Calu3 (cell line): ENCODE measurements around the gene STING1. TPM values are rescaled to one million over a fixed set of nuclear protein-coding genes. Genes with fewer than 3 reads are reported as not detected.
"Not testable (repeated sequence)": the region's sequence is repeated elsewhere in the genome, so short reads cannot be mapped to it uniquely, and the experiment has no call there.

Source experiments
- Bru-seq: library from RNA; stranded (reverse); fragments of 400-500 nt; gene quantifications from one replicate; lab custom pipeline; 2021; lab: Mats Ljungman, UMichigan
- BruChase-seq, 2 experiments: library from RNA; stranded (reverse); fragments of 400-500 nt; gene quantifications; one replicate each; lab custom pipeline; 2021; lab: Mats Ljungman, UMichigan
- BruUV-seq: library from RNA; stranded (reverse); fragments of 400-500 nt; replicated peaks from 2 replicates; lab custom pipeline; 2021; lab: Mats Ljungman, UMichigan
- CTCF ChIA-PET: fragments of 300-600 bp; sonication (Branson Sonifier 250); formaldehyde crosslinking; loops from one replicate; lab custom pipeline; 2022; ENCODE audit warnings: antibody characterized with exemption; lab: Charles Lee
- DNase-seq: peaks from one replicate; pipeline ENCODE4 v3.0.0; 2022
- H3K27ac Mint-ChIP-seq: one replicate; pipeline ENCODE4 v1.8.0; 2022; ENCODE audit warnings: mixed read lengths; ENCODE audit not compliant: unreplicated experiment
- H3K27me3 Mint-ChIP-seq: one replicate; pipeline ENCODE4 v1.8.0; 2022; ENCODE audit warnings: mixed read lengths; ENCODE audit not compliant: unreplicated experiment
- H3K36me3 Mint-ChIP-seq: one replicate; pipeline ENCODE4 v1.8.0; 2022; ENCODE audit warnings: mild to moderate bottlenecking, moderate library complexity, mixed read lengths; ENCODE audit not compliant: insufficient read depth, unreplicated experiment
- H3K4me1 Mint-ChIP-seq: one replicate; pipeline ENCODE4 v1.8.0; 2022; ENCODE audit warnings: mild to moderate bottlenecking, low read depth, mixed read lengths; ENCODE audit not compliant: unreplicated experiment
- H3K4me3 Mint-ChIP-seq: one replicate; pipeline ENCODE4 v1.8.0; 2022; ENCODE audit warnings: mild to moderate bottlenecking, low read depth, moderate library complexity, mixed read lengths; ENCODE audit not compliant: unreplicated experiment
- H3K9me3 Mint-ChIP-seq: one replicate; pipeline ENCODE4 v1.8.0; 2022; ENCODE audit warnings: low read depth, mixed read lengths; ENCODE audit not compliant: unreplicated experiment
- intact Hi-C: fragments of 100-400 bp; cut with micrococcal nuclease; formaldehyde crosslinking; loops from one replicate; pipeline ENCODE4 v1.10.0; 2022; ENCODE audit not compliant: unreplicated experiment
- long read RNA-seq: library from polyadenylated mRNA; stranded (forward); transcript quantifications from one replicate; pipeline ENCODE4 v2.0.0, GENCODE V29; 2022
- total RNA-seq: library from RNA; stranded (reverse); gene quantifications from 2 replicates; pipeline ENCODE4 v1.2.3, GENCODE V29; 2022
- TF ChIP-seq, protein P1 (sequence below): fragments of 200-600 bp; IDR thresholded peaks from one replicate; pipeline ENCODE4 v1.8.0; 2022; ENCODE audit warnings: antibody characterized with exemption; ENCODE audit not compliant: unreplicated experiment

The STING1 gene
- 34.1 and 79.6 TPM in 2 replicates for total RNA-seq
- Bru-seq, nascent RNA, result percentile 69 among the genes with signal in this experiment
- BruChase-seq, experiment 1, labeled RNA remaining after a 6-hour chase, result percentile 77 among the genes with signal in this experiment
- percentile 62 among the genes with signal in this experiment for BruChase-seq, experiment 2, labeled RNA remaining after a 2-hour chase
- long read RNA-seq, transcript TMEM173-201 (8 exons, 1,771 nt), result major isoform, 32 of 75 reads
- long read RNA-seq, partial matches to known transcripts, result 22 of 75 reads
- long read RNA-seq, other reads (novel, unspliced or antisense), result 20 of 75 reads

DNA sequence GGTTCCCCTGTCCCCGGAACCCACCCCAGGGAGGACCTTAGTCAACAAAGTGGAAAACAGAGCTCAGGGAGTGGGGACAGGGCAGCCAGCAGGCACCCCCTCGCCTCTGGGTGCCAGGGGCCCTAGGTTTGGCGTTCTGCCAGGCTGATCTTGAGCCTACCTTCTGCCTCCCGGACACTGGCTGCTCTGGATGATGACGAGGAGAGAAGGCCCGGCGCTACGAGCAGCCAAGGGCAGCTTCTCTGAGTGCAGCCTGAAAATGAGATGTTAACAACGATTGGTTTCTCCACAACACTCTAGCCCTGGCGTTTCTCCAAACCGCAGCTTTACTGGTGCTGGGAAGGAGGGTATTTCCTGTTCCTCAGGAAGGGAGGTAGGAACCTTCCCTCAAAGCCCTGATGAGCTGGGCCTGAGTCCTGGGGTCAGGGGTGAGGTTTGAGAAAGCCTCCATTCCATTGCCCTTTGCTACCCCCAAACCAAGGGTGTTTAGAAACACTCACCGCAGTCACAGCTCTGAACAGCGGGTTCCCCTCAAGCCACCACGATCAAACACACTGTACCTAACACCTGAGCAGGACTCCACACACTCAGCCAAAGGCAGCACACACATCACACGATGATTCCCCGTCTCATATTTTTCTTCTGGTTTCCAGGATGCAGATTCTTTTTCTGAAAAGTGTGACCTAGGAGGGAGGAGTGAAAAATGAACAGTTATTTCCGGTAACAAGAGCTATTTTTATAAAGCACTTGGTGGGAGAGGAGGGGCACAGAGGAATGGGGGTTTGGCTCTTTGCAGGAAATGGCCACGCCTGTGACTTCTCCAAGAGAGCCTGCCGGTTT, at the start of gene STING1:
TSS of gene STING1 (minus strand) at position 709 of the 840 bp plus-strand sequence. CDS start 1,054 bp downstream, outside the sequence.
- Mint-ChIP-seq H3K36me3 (peaks cover 13% of the 10 kb centered on the region), H3K27me3 (no peaks in the 10 kb centered on the region), H3K4me1 (peaks cover 17% of the 10 kb centered on the region), H3K4me3 (peak within 1 kb of the TSS; percentile 54), H3K9me3 (no peaks in the 10 kb centered on the region), H3K27ac (peak within 1 kb of the TSS; percentile 89)
- TF ChIP-seq, protein P1, sequence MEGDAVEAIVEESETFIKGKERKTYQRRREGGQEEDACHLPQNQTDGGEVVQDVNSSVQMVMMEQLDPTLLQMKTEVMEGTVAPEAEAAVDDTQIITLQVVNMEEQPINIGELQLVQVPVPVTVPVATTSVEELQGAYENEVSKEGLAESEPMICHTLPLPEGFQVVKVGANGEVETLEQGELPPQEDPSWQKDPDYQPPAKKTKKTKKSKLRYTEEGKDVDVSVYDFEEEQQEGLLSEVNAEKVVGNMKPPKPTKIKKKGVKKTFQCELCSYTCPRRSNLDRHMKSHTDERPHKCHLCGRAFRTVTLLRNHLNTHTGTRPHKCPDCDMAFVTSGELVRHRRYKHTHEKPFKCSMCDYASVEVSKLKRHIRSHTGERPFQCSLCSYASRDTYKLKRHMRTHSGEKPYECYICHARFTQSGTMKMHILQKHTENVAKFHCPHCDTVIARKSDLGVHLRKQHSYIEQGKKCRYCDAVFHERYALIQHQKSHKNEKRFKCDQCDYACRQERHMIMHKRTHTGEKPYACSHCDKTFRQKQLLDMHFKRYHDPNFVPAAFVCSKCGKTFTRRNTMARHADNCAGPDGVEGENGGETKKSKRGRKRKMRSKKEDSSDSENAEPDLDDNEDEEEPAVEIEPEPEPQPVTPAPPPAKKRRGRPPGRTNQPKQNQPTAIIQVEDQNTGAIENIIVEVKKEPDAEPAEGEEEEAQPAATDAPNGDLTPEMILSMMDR, result no peak
- intact Hi-C loops, result no loop called here
- peak; percentile 89 for DNase-seq
- CTCF ChIA-PET, result interaction anchor here (0.5 to 2.0 kb wide), 9 partner anchors 11 to 163 kb away, joined by 3 to 15 read pairs (median 6); partner anchors contain the start of genes DNAJC18 and ECSCR
- BruUV-seq, result TSS peak; percentile 74

DNA sequence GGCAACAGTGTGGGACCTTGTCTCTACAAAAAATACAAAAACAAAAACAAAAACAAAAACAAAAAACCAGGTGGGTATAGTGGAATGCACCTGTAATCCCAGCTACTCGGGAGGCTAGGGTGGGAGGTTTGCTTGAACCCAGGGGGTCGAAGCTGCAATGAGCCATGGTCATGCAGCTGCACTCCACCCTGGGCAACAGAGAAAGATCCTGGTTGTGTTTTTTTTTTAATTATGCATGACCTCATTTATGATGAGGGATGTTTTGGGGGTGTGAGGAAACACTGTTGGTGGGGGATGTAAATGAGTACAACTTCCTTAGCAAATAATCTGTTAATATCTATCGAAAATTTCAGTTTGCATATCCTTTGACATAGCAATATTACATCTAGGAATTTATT, 49.2 kb upstream of the STING1 start:
- no peak overlapping the region for H3K4me3 Mint-ChIP-seq
- intact Hi-C loops, result no loop called here
- CTCF ChIA-PET, result no interaction called here
- H3K36me3 Mint-ChIP-seq, result no peaks in the 10 kb centered on the region
- DNase-seq, result no peak
- TF ChIP-seq, protein P1, result no peak
- no peaks in the 10 kb centered on the region for H3K27me3 Mint-ChIP-seq
- peaks cover 3% of the 10 kb centered on the region for H3K4me1 Mint-ChIP-seq
- no peak overlapping the region for H3K27ac Mint-ChIP-seq
- no TSS peak for BruUV-seq
- H3K9me3 Mint-ChIP-seq, result peaks cover 5% of the 10 kb centered on the region

DNA sequence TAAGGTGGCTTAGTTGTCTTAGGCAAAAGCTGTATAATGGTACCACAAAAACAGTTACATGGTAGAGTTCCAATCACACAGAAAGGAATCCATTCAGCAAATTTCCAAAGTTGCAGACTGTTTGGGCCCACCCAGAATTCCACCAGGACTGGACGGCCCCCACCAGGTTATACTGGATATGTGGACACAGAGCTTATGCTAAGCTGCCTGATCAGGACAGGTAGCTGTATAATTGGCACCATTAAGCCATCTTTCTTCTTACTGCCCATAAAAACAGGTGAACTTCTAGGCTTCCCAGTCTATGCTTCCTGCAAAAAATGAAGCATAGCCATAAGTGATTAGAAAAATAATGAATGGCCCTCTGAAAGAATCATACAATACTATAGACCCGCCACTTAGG, 47.5 kb upstream of the STING1 start:
- not testable (repeated sequence) for H3K27ac Mint-ChIP-seq, H3K27me3 Mint-ChIP-seq

DNA sequence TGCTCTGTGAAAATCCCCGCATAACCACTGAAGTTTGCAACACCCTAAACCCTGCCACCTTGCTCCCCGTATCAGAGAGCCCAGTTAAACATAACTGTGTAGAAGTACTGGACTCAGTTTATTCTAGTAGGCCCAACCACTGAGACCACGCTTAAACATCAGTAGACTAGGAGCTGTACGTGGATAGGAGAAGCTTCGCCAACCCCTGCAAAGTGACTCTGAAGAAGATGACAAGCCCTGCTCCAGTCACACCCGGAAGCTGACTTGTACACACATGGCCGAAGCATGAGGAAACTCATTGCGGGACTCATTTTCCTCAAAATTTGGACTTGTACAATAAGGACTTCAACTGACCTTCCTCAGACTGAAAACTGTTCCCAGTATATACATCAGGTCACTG, 46.1 kb upstream of the STING1 start:
- BruUV-seq, DNase-seq, H3K27me3 Mint-ChIP-seq, H3K27ac Mint-ChIP-seq, H3K4me3 Mint-ChIP-seq, H3K36me3 Mint-ChIP-seq, H3K9me3 Mint-ChIP-seq, CTCF ChIA-PET: not testable (repeated sequence)
- intact Hi-C loops, result loop anchor here (5.0 kb wide), 1 partner anchor 34 kb away; the partner anchor contains the start of gene UBE2D2
- peaks cover 22% of the 10 kb centered on the region for H3K4me1 Mint-ChIP-seq

More for the DNA sequence above, 47.5 kb upstream of the STING1 start:
- BruUV-seq, intact Hi-C loops, DNase-seq, CTCF ChIA-PET, H3K36me3 Mint-ChIP-seq, H3K9me3 Mint-ChIP-seq, H3K4me3 Mint-ChIP-seq: not testable (repeated sequence)
- peaks cover 20% of the 10 kb centered on the region for H3K4me1 Mint-ChIP-seq

DNA sequence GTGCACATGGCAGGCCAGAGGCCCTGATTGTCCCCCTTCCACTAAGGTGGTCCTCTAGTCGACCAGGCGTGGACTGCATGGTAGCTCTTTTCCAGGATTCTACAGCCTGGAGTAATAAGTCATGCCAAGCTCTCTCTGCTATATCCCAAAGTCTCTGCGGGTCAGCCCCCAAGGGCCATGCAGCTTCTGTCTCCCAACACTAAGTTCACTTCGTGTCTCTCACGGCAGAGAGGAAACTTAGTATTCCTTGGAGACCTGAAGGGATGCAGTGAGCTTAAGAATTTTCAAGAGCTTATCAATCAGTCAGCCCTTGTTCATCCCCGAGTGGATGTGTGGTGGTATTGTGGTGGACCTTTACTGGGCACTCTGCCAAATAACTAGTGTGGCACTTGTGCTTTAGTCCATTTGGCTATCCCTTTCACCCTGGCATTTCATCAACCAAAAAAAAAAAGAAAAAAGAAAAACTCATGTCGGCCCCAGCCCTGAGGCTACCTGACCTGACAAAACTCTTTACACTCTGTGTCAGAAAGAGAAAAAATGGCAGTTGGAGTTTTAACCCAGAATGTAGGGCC, 45.4 kb upstream of the STING1 start:
- H3K9me3 Mint-ChIP-seq, result not testable (repeated sequence)
- CTCF ChIA-PET, result interaction anchor here (0.6 to 0.7 kb wide), 2 partner anchors 23 to 1214 kb away, joined by 3 to 4 read pairs; no protein-coding TSS in a partner anchor

DNA sequence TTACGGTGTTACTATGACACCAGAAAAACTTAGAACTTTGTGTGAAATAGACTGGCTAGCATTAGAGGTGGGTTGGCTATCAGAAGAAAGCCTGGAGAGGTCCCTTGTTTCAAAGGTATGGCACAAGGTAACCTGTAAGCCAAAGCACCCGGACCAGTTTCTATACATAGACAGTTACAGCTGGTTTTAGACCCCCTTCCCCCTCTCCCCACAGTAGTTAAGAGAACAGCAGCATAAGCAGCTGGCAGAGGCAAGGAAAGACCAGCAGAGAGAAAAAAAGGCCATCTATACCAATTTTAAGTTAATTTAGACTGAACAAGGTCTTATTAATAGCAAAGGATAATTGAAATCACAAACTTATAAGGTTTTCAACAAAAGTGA, 44.5 kb upstream of the STING1 start:
- not testable (repeated sequence) for H3K36me3 Mint-ChIP-seq, DNase-seq, H3K9me3 Mint-ChIP-seq, BruUV-seq, H3K27ac Mint-ChIP-seq, H3K4me3 Mint-ChIP-seq, H3K27me3 Mint-ChIP-seq
- CTCF ChIA-PET, result interaction anchor here (0.5 kb wide), 1 partner anchor 25 kb away, joined by 3 read pairs; no protein-coding TSS in a partner anchor
- intact Hi-C loops, result loop anchor here (5.0 kb wide), 1 partner anchor 35 kb away; the partner anchor contains the start of gene UBE2D2
- peaks cover 22% of the 10 kb centered on the region for H3K4me1 Mint-ChIP-seq

More for the DNA sequence above, 45.4 kb upstream of the STING1 start:
- not testable (repeated sequence) for H3K27me3 Mint-ChIP-seq, H3K27ac Mint-ChIP-seq, DNase-seq, BruUV-seq, H3K4me3 Mint-ChIP-seq, H3K36me3 Mint-ChIP-seq
- intact Hi-C loops, result loop anchor here (5.0 kb wide), 1 partner anchor 34 kb away; the partner anchor contains the start of gene UBE2D2
- H3K4me1 Mint-ChIP-seq, result peaks cover 22% of the 10 kb centered on the region

DNA sequence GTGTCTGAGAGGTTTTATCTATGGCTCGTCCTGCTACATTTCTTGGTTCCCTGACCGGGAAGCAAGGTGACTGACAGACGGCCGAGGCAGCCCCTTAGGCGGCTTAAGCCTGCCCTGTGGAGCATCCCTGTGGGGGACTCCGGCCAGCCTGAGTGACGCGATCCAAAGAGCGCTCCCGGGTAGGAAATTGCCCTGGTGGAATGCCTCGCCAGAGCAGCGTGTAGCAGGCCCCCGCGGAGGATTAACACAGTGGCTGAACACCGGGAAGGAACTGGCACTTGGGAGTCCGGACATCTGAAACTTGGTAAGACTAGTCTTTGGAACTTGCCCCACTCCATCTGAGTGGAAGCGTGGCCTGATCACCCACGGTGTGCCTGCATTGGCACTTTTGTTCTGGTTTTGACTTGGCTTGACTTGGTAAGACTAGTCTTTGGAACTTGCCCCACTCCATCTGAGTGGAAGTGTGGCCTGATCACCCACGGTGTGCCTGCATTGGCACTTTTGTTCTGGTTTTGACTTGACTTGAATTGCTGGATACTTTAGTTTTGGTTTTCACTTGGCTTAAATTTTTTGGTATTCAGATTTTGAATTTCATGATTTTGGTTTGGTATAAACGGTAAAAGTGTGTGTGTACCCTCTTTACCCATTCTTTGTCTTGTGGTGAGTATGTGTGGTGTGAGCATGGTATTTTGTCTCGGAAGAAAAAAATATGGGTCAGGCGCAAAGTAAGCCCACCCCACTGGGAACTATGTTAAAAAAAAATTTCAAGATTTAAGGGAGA, 43.9 kb upstream of the STING1 start:
- not testable (repeated sequence) for BruUV-seq, H3K27ac Mint-ChIP-seq, H3K36me3 Mint-ChIP-seq, H3K9me3 Mint-ChIP-seq, H3K27me3 Mint-ChIP-seq, DNase-seq
- H3K4me3 Mint-ChIP-seq, result peak overlapping the region; percentile 11
- intact Hi-C loops, result loop anchor here (5.0 kb wide), 1 partner anchor 36 kb away; the partner anchor contains the start of gene UBE2D2
- CTCF ChIA-PET, result interaction anchor here (0.5 kb wide), 1 partner anchor 25 kb away, joined by 3 read pairs; no protein-coding TSS in a partner anchor
- peaks cover 22% of the 10 kb centered on the region for H3K4me1 Mint-ChIP-seq
